HEK293 (cell line): ENCODE measurements around the gene NAT10.
A peak's percentile ranks its signal among the peaks of the same experiment; 100 is the strongest.

Experiments used
- CTCF ChIA-PET: fragments of 350-600 bp; formaldehyde crosslinking; extraction: SDS; loops from one replicate; lab custom pipeline; 2021; ENCODE audit warnings: antibody characterized with exemption; lab: Yijun Ruan, JAX
- POLR2A ChIA-PET: fragments of 300-600 bp; formaldehyde crosslinking; extraction: SDS; loops from one replicate; lab custom pipeline; 2020; ENCODE audit warnings: antibody characterized with exemption, inconsistent platforms; lab: Yijun Ruan, JAX
- H3K27ac ChIP-seq: fragments of 200-500 bp; sonication (Bioruptor generic); 2 replicates; pipeline ENCODE4 v1.5.1; 2014; ENCODE audit warnings: low read depth, low read length, control low read depth, inconsistent platforms; ENCODE audit errors: extremely low read depth
- H3K36me3 ChIP-seq, 2 experiments: fragments of 200-500 bp in 1 of 2; sonication (Bioruptor generic) in 1 of 2; 1 replicate in 1 of 2; 2 replicates in 1 of 2; pipeline ENCODE4 v1.5.1; 2014 to 2017; ENCODE audit warnings: inconsistent platforms in 2 of 2, low read length in 2 of 2; ENCODE audit not compliant: control insufficient read depth in 2 of 2, insufficient read depth in 1 of 2
- H3K4me1 ChIP-seq: fragments of 200-500 bp; sonication (Bioruptor generic); 2 replicates; pipeline ENCODE4 v1.5.1; 2014; ENCODE audit warnings: mild to moderate bottlenecking, low read length, inconsistent platforms; ENCODE audit not compliant: control insufficient read depth, insufficient read depth
- H3K4me3 ChIP-seq: 2 replicates; pipeline ENCODE4 v1.5.1; 2011; ENCODE audit warnings: low read depth, mild to moderate bottlenecking, control low read depth, low read length, moderate library complexity
- H3K9me3 ChIP-seq: fragments of 200-500 bp; sonication (Bioruptor generic); 2 replicates; pipeline ENCODE4 v1.5.1; 2014; ENCODE audit warnings: low read depth, low read length, inconsistent platforms; ENCODE audit not compliant: control insufficient read depth, insufficient read depth
- HOXD13 ChIP-seq: sonication (generic); formaldehyde crosslinking; IDR thresholded peaks from 2 replicates; pipeline ENCODE4 v1.8.0; 2022; ENCODE audit warnings: missing genetic modification reagents, borderline replicate concordance
- PATZ1 ChIP-seq: fragments of 450-650 bp; formaldehyde crosslinking; IDR thresholded peaks from 2 replicates; pipeline ENCODE4 v1.5.1; 2016; ENCODE audit warnings: missing biosample characterization, missing genetic modification characterization
- TRIM28 ChIP-seq: IDR thresholded peaks from 2 replicates; pipeline ENCODE4 v1.6.1; 2011; ENCODE audit warnings: low read length, control low read depth, borderline replicate concordance
- ZBTB17 ChIP-seq: fragments of 450-650 bp; formaldehyde crosslinking; IDR thresholded peaks from 2 replicates; pipeline ENCODE4 v1.5.1; 2016; ENCODE audit warnings: missing biosample characterization, missing genetic modification characterization
- ZNF174 ChIP-seq: fragments of 450-650 bp; formaldehyde crosslinking; IDR thresholded peaks from 2 replicates; pipeline ENCODE4 v1.5.0; 2017; ENCODE audit warnings: missing biosample characterization, mild to moderate bottlenecking, missing genetic modification characterization
- ZNF184 ChIP-seq: fragments of 450-650 bp; IDR thresholded peaks from 2 replicates; pipeline ENCODE4 v1.5.1; 2018; ENCODE audit warnings: missing biosample characterization, mild to moderate bottlenecking, missing genetic modification characterization
- ZNF23 ChIP-seq: fragments of 450-650 bp; formaldehyde crosslinking; IDR thresholded peaks from 2 replicates; pipeline ENCODE4 v1.5.1; 2016; ENCODE audit warnings: missing biosample characterization, missing genetic modification characterization, borderline replicate concordance
- ZNF239 ChIP-seq: fragments of 450-650 bp; formaldehyde crosslinking; IDR thresholded peaks from 2 replicates; pipeline ENCODE4 v1.5.1; 2016; ENCODE audit warnings: missing biosample characterization, missing genetic modification characterization
- ZNF514 ChIP-seq: fragments of 450-650 bp; formaldehyde crosslinking; IDR thresholded peaks from 2 replicates; pipeline ENCODE4 v1.5.1; 2016; ENCODE audit warnings: missing biosample characterization, missing genetic modification characterization
- ZNF518A ChIP-seq: fragments of 450-650 bp; formaldehyde crosslinking; conservative IDR thresholded peaks from 2 replicates; pipeline ENCODE4 v1.5.1; 2016; ENCODE audit warnings: low read depth, missing biosample characterization, missing genetic modification characterization
- ZNF777 ChIP-seq: fragments of 450-650 bp; formaldehyde crosslinking; IDR thresholded peaks from 2 replicates; pipeline ENCODE4 v1.5.1; 2017; ENCODE audit warnings: missing biosample characterization, missing genetic modification characterization, borderline replicate concordance

The NAT10 gene

GRCh38 chr11:34166806-34167740 lies 61.6 kb downstream of the NAT10 start:
- Histone ChIP-seq H3K36me3 (peaks cover 0 to 43% of the 10 kb centered on the region in 2 experiments; a peak in 1 of 3 replicates), H3K27ac (no peak overlapping the region), H3K4me3 (no peak overlapping the region), H3K4me1 (no peaks in the 10 kb centered on the region), H3K9me3 (no peaks in the 10 kb centered on the region)
- ChIA-PET CTCF (no interaction called here), POLR2A (no interaction called here)
- TF ChIP-seq ZBTB17 (tag by site-specific recombination) (peak; percentile 57), ZNF23 (tag by site-specific recombination) (peak; percentile 76; the same call in 1 of the 2 replicates), ZNF184 (tag by site-specific recombination) (no peak)

- CTCF ChIA-PET: interaction anchor here (0.8 kb wide), 1 partner anchor 187 kb away, joined by 3 read pairs; no protein-coding TSS in a partner anchor
- no peak for TF ChIP-seq ZNF777 (tag by site-specific recombination)
- no peak for TF ChIP-seq ZNF514
- no peak for TF ChIP-seq HOXD13 (CRISPR knock-in tag)
- no peak for TF ChIP-seq ZNF174
- TF ChIP-seq ZNF239 (tag by site-specific recombination): no peak
- no peak for TF ChIP-seq ZNF518A
- POLR2A ChIA-PET: no interaction called here
Observed at GRCh38 chr11:34167961-34168360, 62.5 kb downstream of the NAT10 start.

GRCh38 chr11:34168642-34169420 lies 63.4 kb downstream of the NAT10 start:
- H3K36me3 ChIP-seq: peaks cover 0 to 35% of the 10 kb centered on the region in 2 experiments; a peak in 1 of 3 replicates
- no peak overlapping the region for H3K4me3 ChIP-seq
- no peak overlapping the region for H3K27ac ChIP-seq
- TF ChIP-seq PATZ1 (tag by site-specific recombination) (no peak), TRIM28 (no peak)
- H3K4me1 ChIP-seq: no peaks in the 10 kb centered on the region
- no peaks in the 10 kb centered on the region for H3K9me3 ChIP-seq
- ChIA-PET POLR2A (no interaction called here), CTCF (interaction anchor here (0.6 to 1.7 kb wide), 3 partner anchors 47 to 192 kb away, joined by 3 to 7 read pairs (median 3); no protein-coding TSS in a partner anchor)

More at GRCh38 chr11:34167961-34168360, 62.5 kb downstream of the NAT10 start:
- no peak overlapping the region for H3K27ac ChIP-seq
- H3K36me3 ChIP-seq: peaks cover 0 to 40% of the 10 kb centered on the region in 2 experiments; a peak in 1 of 3 replicates
- H3K4me3 ChIP-seq: no peak overlapping the region
- H3K4me1 ChIP-seq: no peaks in the 10 kb centered on the region
- no peaks in the 10 kb centered on the region for H3K9me3 ChIP-seq
